Measurements from ENCODE around the gene MED10. TPM values are rescaled to one million over a fixed set of nuclear protein-coding genes. Genes with fewer than 3 reads are reported as not detected.

Gene MED10
- total and polyA plus RNA-seq, 2 experiments from 2014 or later: 16.0 to 58.1 TPM

DNA sequence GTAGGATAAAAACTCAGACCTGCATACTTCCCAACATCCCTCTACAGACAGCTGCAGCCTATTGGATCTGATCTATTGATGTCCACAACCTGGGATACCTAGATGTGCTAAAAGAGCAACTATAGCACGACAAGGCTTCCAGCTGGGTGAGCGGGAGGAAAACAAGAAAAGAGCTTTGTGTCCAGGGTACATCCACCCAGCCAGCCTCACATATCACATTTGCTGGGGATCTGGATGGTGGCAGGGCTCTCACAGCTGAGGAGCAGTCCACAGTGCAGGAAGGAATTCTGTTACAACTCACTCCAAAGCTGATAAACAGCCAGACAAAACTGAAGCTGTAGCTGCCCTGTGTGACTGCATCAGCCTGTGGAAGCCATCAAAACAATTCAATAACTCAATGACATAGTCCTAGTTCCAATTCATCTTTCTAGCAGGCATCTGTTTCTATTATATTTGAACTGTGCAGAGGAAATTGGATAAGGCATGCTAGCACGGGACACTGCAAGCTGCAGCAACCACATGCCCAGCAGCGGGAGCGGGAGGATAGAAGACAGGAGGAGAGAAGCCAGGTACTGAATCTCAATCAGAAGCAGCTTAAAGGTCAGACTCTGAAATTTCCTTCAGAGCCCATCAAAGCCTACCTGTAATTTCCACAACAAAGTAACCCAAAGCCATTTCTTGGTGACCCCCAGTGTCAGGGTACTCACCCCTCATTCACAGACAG is 45.0 kb downstream of the MED10 start:
- Mint-ChIP-seq H3K4me3 (no peak overlapping the region), H3K27ac (no peak overlapping the region), H3K4me1 (no peaks in the 10 kb centered on the region), H3K36me3 (ENCODE audit: low read depth) (peaks cover 11% of the 10 kb centered on the region; the same call in 2 of the 3 replicates), H3K27me3 (ENCODE audit: insufficient read depth, low read depth, poor library complexity) (peaks cover 5% of the 10 kb centered on the region), H3K9me3 (peaks cover 22% of the 10 kb centered on the region)
- no peaks in the 10 kb centered on the region for H3K9me2 ChIP-seq (ENCODE audit: insufficient read depth)
- TF ChIP-seq JUNB (IDR thresholded peaks at IDR 0.05; ENCODE audit: unreplicated experiment) (no peak), ZNF331 (CRISPR knock-in tag; IDR thresholded peaks at IDR 0.05; ENCODE audit: low read depth) (no peak), CREB1 (CRISPR knock-in tag; IDR thresholded peaks at IDR 0.05; ENCODE audit: low read depth) (no peak), EZH2phosphoT487 (IDR thresholded peaks at IDR 0.05; ENCODE audit: unreplicated experiment) (no peak), NANOG (IDR thresholded peaks at IDR 0.05; ENCODE audit: borderline replicate concordance) (no peak), POLR2AphosphoS5 (IDR thresholded peaks at IDR 0.05; ENCODE audit: low read depth) (no peak)
- TF ChIP-seq, protein P1, sequence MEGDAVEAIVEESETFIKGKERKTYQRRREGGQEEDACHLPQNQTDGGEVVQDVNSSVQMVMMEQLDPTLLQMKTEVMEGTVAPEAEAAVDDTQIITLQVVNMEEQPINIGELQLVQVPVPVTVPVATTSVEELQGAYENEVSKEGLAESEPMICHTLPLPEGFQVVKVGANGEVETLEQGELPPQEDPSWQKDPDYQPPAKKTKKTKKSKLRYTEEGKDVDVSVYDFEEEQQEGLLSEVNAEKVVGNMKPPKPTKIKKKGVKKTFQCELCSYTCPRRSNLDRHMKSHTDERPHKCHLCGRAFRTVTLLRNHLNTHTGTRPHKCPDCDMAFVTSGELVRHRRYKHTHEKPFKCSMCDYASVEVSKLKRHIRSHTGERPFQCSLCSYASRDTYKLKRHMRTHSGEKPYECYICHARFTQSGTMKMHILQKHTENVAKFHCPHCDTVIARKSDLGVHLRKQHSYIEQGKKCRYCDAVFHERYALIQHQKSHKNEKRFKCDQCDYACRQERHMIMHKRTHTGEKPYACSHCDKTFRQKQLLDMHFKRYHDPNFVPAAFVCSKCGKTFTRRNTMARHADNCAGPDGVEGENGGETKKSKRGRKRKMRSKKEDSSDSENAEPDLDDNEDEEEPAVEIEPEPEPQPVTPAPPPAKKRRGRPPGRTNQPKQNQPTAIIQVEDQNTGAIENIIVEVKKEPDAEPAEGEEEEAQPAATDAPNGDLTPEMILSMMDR (conservative IDR thresholded peaks at IDR 0.05; ENCODE audit: low read depth in 2 of 2): no peak
- TF ChIP-seq, protein P2, sequence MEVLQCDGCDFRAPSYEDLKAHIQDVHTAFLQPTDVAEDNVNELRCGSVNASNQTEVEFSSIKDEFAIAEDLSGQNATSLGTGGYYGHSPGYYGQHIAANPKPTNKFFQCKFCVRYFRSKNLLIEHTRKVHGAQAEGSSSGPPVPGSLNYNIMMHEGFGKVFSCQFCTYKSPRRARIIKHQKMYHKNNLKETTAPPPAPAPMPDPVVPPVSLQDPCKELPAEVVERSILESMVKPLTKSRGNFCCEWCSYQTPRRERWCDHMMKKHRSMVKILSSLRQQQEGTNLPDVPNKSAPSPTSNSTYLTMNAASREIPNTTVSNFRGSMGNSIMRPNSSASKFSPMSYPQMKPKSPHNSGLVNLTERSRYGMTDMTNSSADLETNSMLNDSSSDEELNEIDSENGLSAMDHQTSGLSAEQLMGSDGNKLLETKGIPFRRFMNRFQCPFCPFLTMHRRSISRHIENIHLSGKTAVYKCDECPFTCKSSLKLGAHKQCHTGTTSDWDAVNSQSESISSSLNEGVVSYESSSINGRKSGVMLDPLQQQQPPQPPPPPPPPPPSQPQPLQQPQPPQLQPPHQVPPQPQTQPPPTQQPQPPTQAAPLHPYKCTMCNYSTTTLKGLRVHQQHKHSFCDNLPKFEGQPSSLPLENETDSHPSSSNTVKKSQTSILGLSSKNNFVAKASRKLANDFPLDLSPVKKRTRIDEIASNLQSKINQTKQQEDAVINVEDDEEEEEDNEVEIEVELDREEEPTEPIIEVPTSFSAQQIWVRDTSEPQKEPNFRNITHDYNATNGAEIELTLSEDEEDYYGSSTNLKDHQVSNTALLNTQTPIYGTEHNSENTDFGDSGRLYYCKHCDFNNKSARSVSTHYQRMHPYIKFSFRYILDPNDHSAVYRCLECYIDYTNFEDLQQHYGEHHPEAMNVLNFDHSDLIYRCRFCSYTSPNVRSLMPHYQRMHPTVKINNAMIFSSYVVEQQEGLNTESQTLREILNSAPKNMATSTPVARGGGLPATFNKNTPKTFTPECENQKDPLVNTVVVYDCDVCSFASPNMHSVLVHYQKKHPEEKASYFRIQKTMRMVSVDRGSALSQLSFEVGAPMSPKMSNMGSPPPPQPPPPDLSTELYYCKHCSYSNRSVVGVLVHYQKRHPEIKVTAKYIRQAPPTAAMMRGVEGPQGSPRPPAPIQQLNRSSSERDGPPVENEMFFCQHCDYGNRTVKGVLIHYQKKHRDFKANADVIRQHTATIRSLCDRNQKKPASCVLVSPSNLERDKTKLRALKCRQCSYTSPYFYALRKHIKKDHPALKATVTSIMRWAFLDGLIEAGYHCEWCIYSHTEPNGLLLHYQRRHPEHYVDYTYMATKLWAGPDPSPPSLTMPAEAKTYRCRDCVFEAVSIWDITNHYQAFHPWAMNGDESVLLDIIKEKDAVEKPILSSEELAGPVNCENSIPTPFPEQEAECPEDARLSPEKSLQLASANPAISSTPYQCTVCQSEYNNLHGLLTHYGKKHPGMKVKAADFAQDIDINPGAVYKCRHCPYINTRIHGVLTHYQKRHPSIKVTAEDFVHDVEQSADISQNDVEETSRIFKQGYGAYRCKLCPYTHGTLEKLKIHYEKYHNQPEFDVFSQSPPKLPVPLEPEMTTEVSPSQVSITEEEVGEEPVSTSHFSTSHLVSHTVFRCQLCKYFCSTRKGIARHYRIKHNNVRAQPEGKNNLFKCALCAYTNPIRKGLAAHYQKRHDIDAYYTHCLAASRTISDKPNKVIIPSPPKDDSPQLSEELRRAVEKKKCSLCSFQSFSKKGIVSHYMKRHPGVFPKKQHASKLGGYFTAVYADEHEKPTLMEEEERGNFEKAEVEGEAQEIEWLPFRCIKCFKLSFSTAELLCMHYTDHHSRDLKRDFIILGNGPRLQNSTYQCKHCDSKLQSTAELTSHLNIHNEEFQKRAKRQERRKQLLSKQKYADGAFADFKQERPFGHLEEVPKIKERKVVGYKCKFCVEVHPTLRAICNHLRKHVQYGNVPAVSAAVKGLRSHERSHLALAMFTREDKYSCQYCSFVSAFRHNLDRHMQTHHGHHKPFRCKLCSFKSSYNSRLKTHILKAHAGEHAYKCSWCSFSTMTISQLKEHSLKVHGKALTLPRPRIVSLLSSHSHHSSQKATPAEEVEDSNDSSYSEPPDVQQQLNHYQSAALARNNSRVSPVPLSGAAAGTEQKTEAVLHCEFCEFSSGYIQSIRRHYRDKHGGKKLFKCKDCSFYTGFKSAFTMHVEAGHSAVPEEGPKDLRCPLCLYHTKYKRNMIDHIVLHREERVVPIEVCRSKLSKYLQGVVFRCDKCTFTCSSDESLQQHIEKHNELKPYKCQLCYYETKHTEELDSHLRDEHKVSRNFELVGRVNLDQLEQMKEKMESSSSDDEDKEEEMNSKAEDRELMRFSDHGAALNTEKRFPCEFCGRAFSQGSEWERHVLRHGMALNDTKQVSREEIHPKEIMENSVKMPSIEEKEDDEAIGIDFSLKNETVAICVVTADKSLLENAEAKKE (CRISPR knock-in tag; IDR thresholded peaks at IDR 0.05): no peak
- TF ChIP-seq, protein P3, sequence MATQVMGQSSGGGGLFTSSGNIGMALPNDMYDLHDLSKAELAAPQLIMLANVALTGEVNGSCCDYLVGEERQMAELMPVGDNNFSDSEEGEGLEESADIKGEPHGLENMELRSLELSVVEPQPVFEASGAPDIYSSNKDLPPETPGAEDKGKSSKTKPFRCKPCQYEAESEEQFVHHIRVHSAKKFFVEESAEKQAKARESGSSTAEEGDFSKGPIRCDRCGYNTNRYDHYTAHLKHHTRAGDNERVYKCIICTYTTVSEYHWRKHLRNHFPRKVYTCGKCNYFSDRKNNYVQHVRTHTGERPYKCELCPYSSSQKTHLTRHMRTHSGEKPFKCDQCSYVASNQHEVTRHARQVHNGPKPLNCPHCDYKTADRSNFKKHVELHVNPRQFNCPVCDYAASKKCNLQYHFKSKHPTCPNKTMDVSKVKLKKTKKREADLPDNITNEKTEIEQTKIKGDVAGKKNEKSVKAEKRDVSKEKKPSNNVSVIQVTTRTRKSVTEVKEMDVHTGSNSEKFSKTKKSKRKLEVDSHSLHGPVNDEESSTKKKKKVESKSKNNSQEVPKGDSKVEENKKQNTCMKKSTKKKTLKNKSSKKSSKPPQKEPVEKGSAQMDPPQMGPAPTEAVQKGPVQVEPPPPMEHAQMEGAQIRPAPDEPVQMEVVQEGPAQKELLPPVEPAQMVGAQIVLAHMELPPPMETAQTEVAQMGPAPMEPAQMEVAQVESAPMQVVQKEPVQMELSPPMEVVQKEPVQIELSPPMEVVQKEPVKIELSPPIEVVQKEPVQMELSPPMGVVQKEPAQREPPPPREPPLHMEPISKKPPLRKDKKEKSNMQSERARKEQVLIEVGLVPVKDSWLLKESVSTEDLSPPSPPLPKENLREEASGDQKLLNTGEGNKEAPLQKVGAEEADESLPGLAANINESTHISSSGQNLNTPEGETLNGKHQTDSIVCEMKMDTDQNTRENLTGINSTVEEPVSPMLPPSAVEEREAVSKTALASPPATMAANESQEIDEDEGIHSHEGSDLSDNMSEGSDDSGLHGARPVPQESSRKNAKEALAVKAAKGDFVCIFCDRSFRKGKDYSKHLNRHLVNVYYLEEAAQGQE (IDR thresholded peaks at IDR 0.05; ENCODE audit: unreplicated experiment): no peak
- no peaks in the 10 kb centered on the region for H4K20me1 ChIP-seq (replicated peaks; ENCODE audit: insufficient read depth)
- DNase-seq (ENCODE audit: low spot score): no peak
- H3K4me3 ChIP-seq: no peak overlapping the region
- no peak for ATAC-seq
- H2AFZ ChIP-seq: no peak overlapping the region
- H3K27ac ChIP-seq (ENCODE audit: low read depth): no peak overlapping the region
- H3K4me1 ChIP-seq (ENCODE audit: insufficient read depth): no peaks in the 10 kb centered on the region
- no peaks in the 10 kb centered on the region for H3F3A ChIP-seq (replicated peaks; ENCODE audit: low read depth)
- no peak overlapping the region for H3K4me2 ChIP-seq
- H3K36me3 ChIP-seq (ENCODE audit: insufficient read depth): no peaks in the 10 kb centered on the region
- no peaks in the 10 kb centered on the region for H3K79me2 ChIP-seq (replicated peaks; ENCODE audit: insufficient read depth)
- no peaks in the 10 kb centered on the region for H3K27me3 ChIP-seq (ENCODE audit: insufficient read depth)
